Activated B cell treated with CpG ODN at 0.5 μM for 24 hours (primary cell): Measurements from ENCODE around the gene CMIP. TPM values are rescaled to one million over a fixed set of nuclear protein-coding genes. Genes with fewer than 3 reads are reported as not detected.

Experiments used
- ATAC-seq: fragments of 200-7000 bp; cut with Tn5 transposase; one replicate; pipeline ENCODE4 v1.10.0; 2021; ENCODE audit warnings: low read depth, mild to moderate bottlenecking, moderate library complexity
- CTCF ChIA-PET: fragments of 350-600 bp; sonication (Branson Sonifier 250); formaldehyde crosslinking; loops from one replicate; lab custom pipeline; 2021; ENCODE audit warnings: antibody characterized with exemption; lab: Charles Lee
- POLR2A ChIA-PET: fragments of 350-600 bp; sonication (Branson Sonifier 250); formaldehyde crosslinking; loops from one replicate; lab custom pipeline; 2021; ENCODE audit warnings: antibody characterized with exemption; lab: Charles Lee
- DNase-seq: peaks from one replicate; pipeline ENCODE4 v3.0.0; 2022
- H3K27ac Mint-ChIP-seq: one replicate; pipeline ENCODE4 v1.8.0; 2020; ENCODE audit warnings: mixed read lengths
- H3K27me3 Mint-ChIP-seq: one replicate; pipeline ENCODE4 v1.8.0; 2021; ENCODE audit warnings: mixed read lengths
- H3K36me3 Mint-ChIP-seq: one replicate; pipeline ENCODE4 v1.8.0; 2021; ENCODE audit warnings: low read depth, mixed read lengths
- H3K4me1 Mint-ChIP-seq: one replicate; pipeline ENCODE4 v1.8.0; 2021; ENCODE audit warnings: mixed read lengths
- H3K4me3 Mint-ChIP-seq: one replicate; pipeline ENCODE4 v1.8.0; 2020; ENCODE audit warnings: mild to moderate bottlenecking, mixed read lengths
- H3K9me3 Mint-ChIP-seq: one replicate; pipeline ENCODE4 v1.8.0; 2020; ENCODE audit warnings: mixed read lengths
- intact Hi-C: fragments of 100-400 bp; cut with micrococcal nuclease; formaldehyde crosslinking; loops from one replicate; pipeline ENCODE4 v1.15.1; 2024
- total RNA-seq: library from RNA; stranded (reverse); gene quantifications from 2 replicates; pipeline ENCODE4 v1.2.3, GENCODE V29; 2022
- TF ChIP-seq, protein P1 (sequence below): fragments of 200-600 bp; IDR thresholded peaks from one replicate; pipeline ENCODE4 v1.8.0; 2022; ENCODE audit warnings: antibody characterized with exemption, mild to moderate bottlenecking

The CMIP gene
- total RNA-seq, 1 donor from 2014 or later, result 76.3 TPM

DNA sequence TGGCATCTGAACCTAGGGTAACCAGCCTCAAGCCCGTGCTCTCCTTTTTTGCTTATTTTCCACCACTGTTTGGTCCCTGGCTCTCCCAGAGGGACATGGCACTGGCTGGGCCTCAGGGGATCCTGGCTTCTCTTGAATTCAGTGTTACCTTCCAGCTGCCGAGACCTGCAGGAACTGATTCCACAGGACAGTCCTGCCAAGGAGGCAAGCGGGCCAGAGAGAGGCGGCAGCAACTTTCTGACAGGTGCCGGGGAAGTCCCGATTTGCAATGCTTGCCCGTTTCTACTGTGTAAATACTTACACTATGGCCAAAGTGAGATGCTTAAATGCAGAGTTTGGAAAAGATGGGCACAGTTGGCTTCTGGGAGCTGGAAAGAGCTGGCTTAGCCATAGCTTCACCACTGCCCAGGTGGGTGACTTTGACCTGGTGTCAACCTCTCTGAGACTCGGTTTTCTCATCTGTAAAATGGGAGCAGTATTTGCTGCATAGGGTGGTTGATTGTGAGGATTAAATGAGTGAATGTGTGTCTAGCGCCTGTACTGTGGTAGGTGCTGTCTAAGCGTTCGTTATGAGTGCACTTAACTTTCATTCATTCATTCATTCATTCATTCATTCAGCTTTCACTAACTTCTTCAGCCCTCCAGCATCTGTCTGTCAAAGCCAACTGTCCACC is 124.9 kb downstream of the CMIP start:
- ChIA-PET CTCF (no interaction called here), POLR2A (interaction anchor here (0.6 to 0.8 kb wide), 2 partner anchors 29 to 259 kb away, joined by 5 to 15 read pairs; no protein-coding TSS in a partner anchor)
- TF ChIP-seq, protein P1, sequence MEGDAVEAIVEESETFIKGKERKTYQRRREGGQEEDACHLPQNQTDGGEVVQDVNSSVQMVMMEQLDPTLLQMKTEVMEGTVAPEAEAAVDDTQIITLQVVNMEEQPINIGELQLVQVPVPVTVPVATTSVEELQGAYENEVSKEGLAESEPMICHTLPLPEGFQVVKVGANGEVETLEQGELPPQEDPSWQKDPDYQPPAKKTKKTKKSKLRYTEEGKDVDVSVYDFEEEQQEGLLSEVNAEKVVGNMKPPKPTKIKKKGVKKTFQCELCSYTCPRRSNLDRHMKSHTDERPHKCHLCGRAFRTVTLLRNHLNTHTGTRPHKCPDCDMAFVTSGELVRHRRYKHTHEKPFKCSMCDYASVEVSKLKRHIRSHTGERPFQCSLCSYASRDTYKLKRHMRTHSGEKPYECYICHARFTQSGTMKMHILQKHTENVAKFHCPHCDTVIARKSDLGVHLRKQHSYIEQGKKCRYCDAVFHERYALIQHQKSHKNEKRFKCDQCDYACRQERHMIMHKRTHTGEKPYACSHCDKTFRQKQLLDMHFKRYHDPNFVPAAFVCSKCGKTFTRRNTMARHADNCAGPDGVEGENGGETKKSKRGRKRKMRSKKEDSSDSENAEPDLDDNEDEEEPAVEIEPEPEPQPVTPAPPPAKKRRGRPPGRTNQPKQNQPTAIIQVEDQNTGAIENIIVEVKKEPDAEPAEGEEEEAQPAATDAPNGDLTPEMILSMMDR, result no peak
- Mint-ChIP-seq H3K9me3 (peaks cover 4% of the 10 kb centered on the region), H3K27ac (no peak overlapping the region), H3K4me3 (no peak overlapping the region), H3K27me3 (no peaks in the 10 kb centered on the region), H3K36me3 (peaks cover 7% of the 10 kb centered on the region), H3K4me1 (peaks cover 19% of the 10 kb centered on the region)
- no peak for DNase-seq
- ATAC-seq, result no peak
- intact Hi-C loops, result no loop called here

DNA sequence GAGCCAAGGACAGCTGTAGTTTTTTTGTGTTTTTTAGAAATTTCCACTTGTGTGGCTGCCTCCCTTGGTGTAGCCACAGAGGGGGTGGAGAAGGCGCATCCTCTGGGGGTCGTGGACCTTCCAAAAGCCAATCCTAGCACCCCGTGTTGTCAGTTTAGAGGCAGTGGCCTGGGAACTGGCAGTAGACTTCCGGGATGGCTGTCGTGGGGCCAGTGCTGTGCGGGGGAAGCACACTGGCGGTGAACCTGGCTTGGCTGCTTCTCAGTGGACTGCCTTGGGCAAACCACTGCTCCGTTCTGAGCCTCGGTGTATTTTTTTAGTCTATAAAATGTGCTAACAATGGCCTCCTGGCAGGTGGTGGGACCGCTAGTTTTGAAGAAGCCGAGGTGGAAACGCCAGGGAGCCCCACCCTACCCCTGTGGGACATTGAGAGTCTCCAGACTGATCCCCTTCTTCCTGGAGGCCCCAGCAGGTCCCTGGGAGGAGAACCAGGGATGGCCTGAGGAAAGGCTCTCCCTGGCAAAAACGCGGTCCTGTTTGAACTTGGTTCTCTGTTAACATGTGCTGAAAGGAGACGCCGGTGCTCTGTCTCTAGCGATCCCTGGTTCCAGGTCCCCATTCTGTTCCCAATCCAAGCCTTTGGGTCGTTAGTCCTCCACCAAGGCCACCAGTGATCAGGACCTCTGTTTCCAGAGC is 125.7 kb downstream of the CMIP start:
- Mint-ChIP-seq H3K36me3 (peaks cover 9% of the 10 kb centered on the region), H3K4me3 (no peak overlapping the region), H3K9me3 (peaks cover 4% of the 10 kb centered on the region), H3K27ac (no peak overlapping the region), H3K27me3 (no peaks in the 10 kb centered on the region), H3K4me1 (peaks cover 17% of the 10 kb centered on the region)
- ATAC-seq (no peak), DNase-seq (no peak)
- intact Hi-C loops, result no loop called here
- CTCF ChIA-PET, result no interaction called here
- TF ChIP-seq, protein P1, result no peak
- POLR2A ChIA-PET, result interaction anchor here (0.6 to 0.8 kb wide), 2 partner anchors 30 to 258 kb away, joined by 5 to 15 read pairs; no protein-coding TSS in a partner anchor

DNA sequence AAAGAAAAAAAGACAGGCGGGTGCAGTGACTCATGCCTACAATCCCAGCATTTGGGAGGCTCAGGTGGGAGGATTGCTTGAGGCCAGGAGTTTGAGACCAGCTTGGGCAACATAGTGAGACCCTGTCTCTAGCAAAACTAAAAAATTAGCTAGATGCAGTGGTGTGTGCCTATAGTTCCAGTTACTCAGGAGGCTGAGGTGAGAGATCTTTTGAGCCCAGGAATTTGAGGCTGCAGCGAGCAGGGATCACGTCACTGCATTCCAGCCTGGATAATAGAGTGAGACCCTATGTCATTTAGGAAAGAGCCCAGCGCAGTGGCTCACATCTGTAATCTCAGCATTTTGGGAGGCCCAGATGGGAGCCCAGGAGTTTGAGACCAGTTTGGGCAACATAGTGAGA is 126.6 kb downstream of the CMIP start:
- intact Hi-C loops, result no loop called here
- Mint-ChIP-seq H3K9me3 (peaks cover 4% of the 10 kb centered on the region), H3K27ac (no peak overlapping the region), H3K4me1 (peaks cover 17% of the 10 kb centered on the region), H3K27me3 (no peaks in the 10 kb centered on the region), H3K4me3 (no peak overlapping the region), H3K36me3 (peaks cover 7% of the 10 kb centered on the region)
- no peak for ATAC-seq
- DNase-seq, result no peak
- TF ChIP-seq, protein P1, result no peak
- ChIA-PET CTCF (no interaction called here), POLR2A (no interaction called here)

- H3K4me3 Mint-ChIP-seq, result no peak overlapping the region
- H3K4me1 Mint-ChIP-seq, result peaks cover 17% of the 10 kb centered on the region
- ChIA-PET POLR2A (no interaction called here), CTCF (no interaction called here)
- no peak overlapping the region for H3K27ac Mint-ChIP-seq
- peaks cover 2% of the 10 kb centered on the region for H3K36me3 Mint-ChIP-seq
- no peak for ATAC-seq
- no peak for DNase-seq
- intact Hi-C loops, result no loop called here
- H3K9me3 Mint-ChIP-seq, result no peaks in the 10 kb centered on the region
- TF ChIP-seq, protein P1, result no peak
- no peaks in the 10 kb centered on the region for H3K27me3 Mint-ChIP-seq
These were observed 127.2 kb downstream of the CMIP start for GRCh38 chr16:81571592-81572385.
